Fibroblast of lung (primary cell): Measurements from ENCODE around the gene LEPROT. TPM values are rescaled to one million over a fixed set of nuclear protein-coding genes. Genes with fewer than 3 reads are reported as not detected.

Experiments
- DNase-seq, 2 donors: peaks; one replicate each; pipeline versions ENCODE4 v3.0.0 to v3.0.0-alpha.2; 2010; ENCODE audit warnings: low read depth in 2 of 2
- H2AFZ ChIP-seq: 2 replicates; pipeline ENCODE4 v1.5.1; 2012; ENCODE audit warnings: low read length, control low read depth, inconsistent platforms
- H3K27ac ChIP-seq: 2 replicates; pipeline ENCODE4 v1.5.1; 2011; ENCODE audit warnings: low read length, control low read depth; ENCODE audit not compliant: insufficient read depth
- H3K27me3 ChIP-seq: 2 replicates; pipeline ENCODE4 v1.5.1; 2011; ENCODE audit warnings: mild to moderate bottlenecking, low read length; ENCODE audit not compliant: control insufficient read depth, insufficient read depth
- H3K36me3 ChIP-seq: 2 replicates; pipeline ENCODE4 v1.5.1; 2011; ENCODE audit warnings: low read length; ENCODE audit not compliant: control insufficient read depth, insufficient read depth
- H3K4me1 ChIP-seq: 2 replicates; pipeline ENCODE4 v1.5.1; 2011; ENCODE audit warnings: low read length; ENCODE audit not compliant: control insufficient read depth, insufficient read depth; ENCODE audit errors: extremely low read depth
- H3K4me2 ChIP-seq: 2 replicates; pipeline ENCODE4 v1.5.1; 2011; ENCODE audit warnings: low read length, control low read depth; ENCODE audit not compliant: insufficient read depth; ENCODE audit errors: extremely low read depth
- H3K4me3 ChIP-seq, 4 experiments: fragments of 200-600 bp in 1 of 4; sonication (generic) in 1 of 4; replicated peaks in 1 of 4; 2 replicates each; pipeline ENCODE4 v1.5.1; 2011 to 2016; ENCODE audit warnings: low read length in 4 of 4, low read depth in 3 of 4, mild to moderate bottlenecking in 3 of 4, control low read depth in 2 of 4, inconsistent platforms in 1 of 4, mixed read lengths in 1 of 4; ENCODE audit not compliant: insufficient read depth in 1 of 4; ENCODE audit errors: control extremely low read depth in 1 of 4
- H3K79me2 ChIP-seq: 2 replicates; pipeline ENCODE4 v1.5.1; 2012; ENCODE audit warnings: mild to moderate bottlenecking, low read length, inconsistent platforms; ENCODE audit not compliant: control insufficient read depth, insufficient read depth
- H3K9ac ChIP-seq: 2 replicates; pipeline ENCODE4 v1.5.1; 2011; ENCODE audit warnings: mild to moderate bottlenecking, low read length, control low read depth; ENCODE audit not compliant: insufficient read depth
- H3K9me3 ChIP-seq: 2 replicates; pipeline ENCODE4 v1.5.1; 2012; ENCODE audit warnings: low read depth, low read length; ENCODE audit not compliant: control insufficient read depth, insufficient read depth
- H4K20me1 ChIP-seq: 2 replicates; pipeline ENCODE4 v1.5.1; 2011; ENCODE audit warnings: low read length; ENCODE audit not compliant: control insufficient read depth, insufficient read depth; ENCODE audit errors: extremely low read depth
- EZH2 ChIP-seq: IDR thresholded peaks from 2 replicates; pipeline ENCODE4 v1.5.1; 2012; ENCODE audit warnings: low read length, control low read depth, mild to moderate bottlenecking; ENCODE audit errors: missing control alignments
- polyA plus RNA-seq, 2 donors: library from polyadenylated mRNA; depleted of rRNA in 1 of 2; stranded (reverse) in 1 of 2; unstranded in 1 of 2; fragments of >200 nt; gene quantifications; 2 replicates each; pipeline ENCODE4 v1.2.1, GENCODE V29; 2011 to 2012; ENCODE audit warnings: missing spikeins in 1 of 2
- total RNA-seq: library from RNA; depleted of rRNA; stranded (reverse); fragments of >200 nt; gene quantifications from 2 replicates; pipeline ENCODE4 v1.2.1, GENCODE V29; 2014
- TF ChIP-seq, protein P1 (sequence below), 2 donors: IDR thresholded peaks in 1 of 2; conservative IDR thresholded peaks in 1 of 2; 1 replicate in 1 of 2; 2 replicates in 1 of 2; pipeline ENCODE4 v1.5.1; 2011 to 2012; ENCODE audit warnings: low read length in 2 of 2, control low read depth in 1 of 2, inconsistent platforms in 1 of 2, low read depth in 1 of 2, mild to moderate bottlenecking in 1 of 2

Gene LEPROT
- total and polyA plus RNA-seq, 2 donors (not counting 1 experiment from before 2014, with no cell fraction given), result 37.5 to 101 TPM

DNA sequence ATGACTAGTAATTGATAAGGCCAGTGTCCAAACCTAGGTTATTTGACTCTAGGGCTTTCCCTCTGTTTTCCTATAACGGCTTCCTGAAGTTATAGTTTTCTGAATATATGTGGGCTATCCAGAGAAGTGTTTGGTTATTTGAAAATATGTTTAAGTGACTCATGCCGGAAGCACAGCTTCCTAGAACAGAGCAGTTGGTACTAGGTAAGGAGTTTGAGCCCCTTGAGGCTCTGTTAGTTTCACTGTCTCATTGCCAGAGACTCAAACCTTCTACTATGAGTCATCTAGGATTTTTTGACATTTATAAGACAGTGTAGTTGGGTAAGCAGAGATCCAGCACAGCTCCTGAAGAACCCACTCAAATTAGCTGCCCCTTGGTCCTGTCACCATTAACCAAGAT is 27.1 kb upstream of the LEPROT start:
- TF ChIP-seq, protein P1, sequence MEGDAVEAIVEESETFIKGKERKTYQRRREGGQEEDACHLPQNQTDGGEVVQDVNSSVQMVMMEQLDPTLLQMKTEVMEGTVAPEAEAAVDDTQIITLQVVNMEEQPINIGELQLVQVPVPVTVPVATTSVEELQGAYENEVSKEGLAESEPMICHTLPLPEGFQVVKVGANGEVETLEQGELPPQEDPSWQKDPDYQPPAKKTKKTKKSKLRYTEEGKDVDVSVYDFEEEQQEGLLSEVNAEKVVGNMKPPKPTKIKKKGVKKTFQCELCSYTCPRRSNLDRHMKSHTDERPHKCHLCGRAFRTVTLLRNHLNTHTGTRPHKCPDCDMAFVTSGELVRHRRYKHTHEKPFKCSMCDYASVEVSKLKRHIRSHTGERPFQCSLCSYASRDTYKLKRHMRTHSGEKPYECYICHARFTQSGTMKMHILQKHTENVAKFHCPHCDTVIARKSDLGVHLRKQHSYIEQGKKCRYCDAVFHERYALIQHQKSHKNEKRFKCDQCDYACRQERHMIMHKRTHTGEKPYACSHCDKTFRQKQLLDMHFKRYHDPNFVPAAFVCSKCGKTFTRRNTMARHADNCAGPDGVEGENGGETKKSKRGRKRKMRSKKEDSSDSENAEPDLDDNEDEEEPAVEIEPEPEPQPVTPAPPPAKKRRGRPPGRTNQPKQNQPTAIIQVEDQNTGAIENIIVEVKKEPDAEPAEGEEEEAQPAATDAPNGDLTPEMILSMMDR (conservative IDR thresholded peaks at IDR 0.05 in 1 of 2, IDR thresholded peaks at IDR 0.05 in 1 of 2; ENCODE audit: low read depth in 1 of 2, low read length in 2 of 2), result no peak
- no peak for TF ChIP-seq EZH2
- Histone ChIP-seq H2AFZ (no peak overlapping the region), H3K9me3 (no peaks in the 10 kb centered on the region), H3K9ac (no peak overlapping the region), H3K36me3 (no peaks in the 10 kb centered on the region), H3K4me1 (no peaks in the 10 kb centered on the region), H3K79me2 (no peaks in the 10 kb centered on the region), H3K4me3 (no peak overlapping the region), H3K27ac (no peak overlapping the region), H3K27me3 (no peaks in the 10 kb centered on the region), H3K4me2 (no peak overlapping the region), H4K20me1 (no peaks in the 10 kb centered on the region)
- peak; percentile 4 to 53 for DNase-seq

DNA sequence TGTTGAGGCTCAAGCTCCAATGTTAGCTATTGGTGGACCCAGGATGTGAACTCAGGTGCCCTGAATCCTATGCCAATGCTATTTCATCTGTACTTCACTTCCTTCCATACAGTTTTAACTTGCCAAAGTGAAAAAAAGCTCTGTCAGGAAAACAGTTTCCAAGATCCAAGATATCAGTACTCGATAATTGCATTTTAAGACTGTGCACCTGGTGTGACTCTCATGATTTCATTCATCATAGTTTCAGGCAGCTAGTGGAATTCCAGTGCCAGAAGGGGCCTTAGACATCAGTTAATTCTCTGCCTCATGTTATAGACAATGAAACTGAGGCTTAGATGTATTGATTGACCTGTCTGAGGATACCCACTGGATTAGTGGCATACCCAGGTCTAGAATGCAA is 26.5 kb upstream of the LEPROT start:
- no peak overlapping the region for H3K27ac ChIP-seq
- no peak overlapping the region for H3K9ac ChIP-seq
- no peaks in the 10 kb centered on the region for H3K4me1 ChIP-seq
- H3K4me3 ChIP-seq, result no peak overlapping the region
- H3K79me2 ChIP-seq, result no peaks in the 10 kb centered on the region
- H2AFZ ChIP-seq, result no peak overlapping the region
- H3K27me3 ChIP-seq, result no peaks in the 10 kb centered on the region
- TF ChIP-seq, protein P1 (conservative IDR thresholded peaks at IDR 0.05 in 1 of 2, IDR thresholded peaks at IDR 0.05 in 1 of 2; ENCODE audit: low read depth in 1 of 2, low read length in 2 of 2), result no peak
- TF ChIP-seq EZH2, result no peak
- H3K36me3 ChIP-seq, result no peaks in the 10 kb centered on the region
- H3K9me3 ChIP-seq, result no peaks in the 10 kb centered on the region
- no peak overlapping the region for H3K4me2 ChIP-seq
- no peak for DNase-seq
- no peaks in the 10 kb centered on the region for H4K20me1 ChIP-seq

DNA sequence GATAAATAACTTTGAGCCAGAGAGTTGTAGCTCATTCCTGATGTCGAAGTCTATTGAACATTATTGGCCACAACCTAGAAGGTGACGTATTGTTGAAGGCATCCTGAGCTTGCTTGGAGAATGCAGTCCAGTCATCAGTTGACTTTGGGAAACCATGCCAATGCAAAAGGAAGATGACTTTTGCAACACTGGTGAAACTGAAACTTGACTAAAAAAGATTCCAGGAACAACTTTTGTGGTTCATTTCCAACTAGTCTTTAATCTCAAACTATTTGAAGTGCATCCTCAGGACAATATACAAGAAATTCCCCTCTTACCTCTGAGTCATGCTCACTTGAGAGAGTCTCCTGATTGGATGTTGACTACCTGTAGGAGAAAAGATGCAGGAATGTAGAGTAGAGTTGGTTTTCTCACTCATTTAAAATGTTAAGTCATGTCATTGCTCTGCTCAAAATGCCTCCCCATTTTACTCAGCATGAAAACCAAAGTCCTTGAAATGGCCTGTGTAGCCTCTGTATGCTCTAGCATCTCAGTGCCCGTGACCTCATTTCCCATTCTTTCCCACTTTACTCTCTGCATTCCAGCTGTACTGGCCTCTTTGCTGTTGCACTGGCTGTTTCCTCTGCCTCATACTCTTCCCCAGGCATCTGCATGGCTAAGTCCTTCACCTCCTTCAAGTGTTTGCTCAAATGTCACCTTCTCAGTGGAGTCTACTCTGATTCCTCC is 24.4 kb upstream of the LEPROT start:
- Histone ChIP-seq H3K4me2 (no peak overlapping the region), H2AFZ (no peak overlapping the region), H3K27me3 (no peaks in the 10 kb centered on the region), H4K20me1 (no peaks in the 10 kb centered on the region), H3K27ac (no peak overlapping the region), H3K79me2 (no peaks in the 10 kb centered on the region), H3K4me1 (no peaks in the 10 kb centered on the region), H3K9ac (no peak overlapping the region), H3K36me3 (no peaks in the 10 kb centered on the region), H3K4me3 (no peak overlapping the region), H3K9me3 (no peaks in the 10 kb centered on the region)
- DNase-seq, result peak in 1 of 2 donors; percentile 85
- no peak for TF ChIP-seq EZH2
- TF ChIP-seq, protein P1 (conservative IDR thresholded peaks at IDR 0.05 in 1 of 2, IDR thresholded peaks at IDR 0.05 in 1 of 2; ENCODE audit: low read depth in 1 of 2, low read length in 2 of 2), result no peak
